IPS-20b (cell line): Measurements from ENCODE around the gene HMGB3.
"Not testable (repeated sequence)": the region's sequence is repeated elsewhere in the genome, so short reads cannot be mapped to it uniquely, and the experiment has no call there.

Experiments
- H3K27ac ChIP-seq: one replicate; pipeline ENCODE4 v1.5.1; 2013; ENCODE audit warnings: low read length
- H3K27me3 ChIP-seq: 2 replicates; pipeline ENCODE4 v1.6.1; 2013; ENCODE audit warnings: mild to moderate bottlenecking, low read length, inconsistent platforms; ENCODE audit not compliant: insufficient read depth
- H3K36me3 ChIP-seq: 2 replicates; pipeline ENCODE4 v1.6.1; 2013; ENCODE audit warnings: low read depth, mild to moderate bottlenecking, inconsistent platforms, low read length, moderate library complexity; ENCODE audit not compliant: insufficient read depth
- H3K4me1 ChIP-seq: 2 replicates; pipeline ENCODE4 v1.6.1; 2013; ENCODE audit warnings: mild to moderate bottlenecking, control low read depth, inconsistent platforms, low read length, moderate library complexity; ENCODE audit not compliant: insufficient read depth
- H3K4me3 ChIP-seq: 2 replicates; pipeline ENCODE4 v1.5.1; 2013; ENCODE audit warnings: mild to moderate bottlenecking, low read length, inconsistent platforms
- H3K9ac ChIP-seq: 2 replicates; pipeline ENCODE4 v1.6.1; 2013; ENCODE audit warnings: low read depth, mild to moderate bottlenecking, inconsistent platforms, low read length, moderate library complexity
- H3K9me3 ChIP-seq: 2 replicates; pipeline ENCODE4 v1.6.1; 2013; ENCODE audit warnings: mild to moderate bottlenecking, low read depth, low read length, inconsistent platforms; ENCODE audit not compliant: insufficient read depth

The HMGB3 gene

GRCh38 chrX:150958177-150958576 lies 25.0 kb upstream of the HMGB3 start:
- Histone ChIP-seq H3K27me3 (no peaks in the 10 kb centered on the region), H3K9me3 (no peaks in the 10 kb centered on the region), H3K36me3 (no peaks in the 10 kb centered on the region), H3K9ac (no peak overlapping the region), H3K4me3 (no peak overlapping the region), H3K27ac (no peak overlapping the region), H3K4me1 (no peaks in the 10 kb centered on the region)

GRCh38 chrX:150959557-150959956 lies 23.6 kb upstream of the HMGB3 start:
- Histone ChIP-seq H3K36me3 (no peaks in the 10 kb centered on the region), H3K9ac (no peak overlapping the region), H3K4me1 (no peaks in the 10 kb centered on the region), H3K4me3 (no peak overlapping the region), H3K9me3 (no peaks in the 10 kb centered on the region), H3K27me3 (no peaks in the 10 kb centered on the region), H3K27ac (no peak overlapping the region)

GRCh38 chrX:150961631-150962030 lies 21.5 kb upstream of the HMGB3 start:
- no peaks in the 10 kb centered on the region for H3K36me3 ChIP-seq
- no peaks in the 10 kb centered on the region for H3K9me3 ChIP-seq
- no peak overlapping the region for H3K9ac ChIP-seq

GRCh38 chrX:150964416-150964815 lies 18.7 kb upstream of the HMGB3 start:
- not testable (repeated sequence) for H3K36me3 ChIP-seq, H3K27me3 ChIP-seq, H3K4me1 ChIP-seq, H3K27ac ChIP-seq, H3K9ac ChIP-seq, H3K4me3 ChIP-seq, H3K9me3 ChIP-seq

More at GRCh38 chrX:150961631-150962030, 21.5 kb upstream of the HMGB3 start:
- Histone ChIP-seq H3K27ac (no peak overlapping the region), H3K4me1 (no peaks in the 10 kb centered on the region), H3K4me3 (no peak overlapping the region), H3K27me3 (no peaks in the 10 kb centered on the region)

- H3K4me1 ChIP-seq: no peaks in the 10 kb centered on the region
- H3K9ac ChIP-seq: no peak overlapping the region
- H3K4me3 ChIP-seq: no peak overlapping the region
- H3K36me3 ChIP-seq: no peaks in the 10 kb centered on the region
- H3K9me3 ChIP-seq: no peaks in the 10 kb centered on the region
- no peaks in the 10 kb centered on the region for H3K27me3 ChIP-seq
- no peak overlapping the region for H3K27ac ChIP-seq
Measured at GRCh38 chrX:150966235-150966634, 16.9 kb upstream of the HMGB3 start.

- no peaks in the 10 kb centered on the region for H3K36me3 ChIP-seq
- no peaks in the 10 kb centered on the region for H3K4me1 ChIP-seq
- H3K4me3 ChIP-seq: no peak overlapping the region
- no peaks in the 10 kb centered on the region for H3K9me3 ChIP-seq
- H3K27me3 ChIP-seq: no peaks in the 10 kb centered on the region
- H3K27ac ChIP-seq: no peak overlapping the region
- no peak overlapping the region for H3K9ac ChIP-seq
Measured at GRCh38 chrX:150966742-150967141, 16.4 kb upstream of the HMGB3 start.

- no peak overlapping the region for H3K4me3 ChIP-seq
- no peaks in the 10 kb centered on the region for H3K27me3 ChIP-seq
- H3K9ac ChIP-seq: no peak overlapping the region
- no peak overlapping the region for H3K27ac ChIP-seq
- H3K9me3 ChIP-seq: no peaks in the 10 kb centered on the region
- H3K36me3 ChIP-seq: no peaks in the 10 kb centered on the region
- no peaks in the 10 kb centered on the region for H3K4me1 ChIP-seq
Measured at GRCh38 chrX:150967786-150968185, 15.3 kb upstream of the HMGB3 start.

GRCh38 chrX:150968862-150969720 lies 14.0 kb upstream of the HMGB3 start:
- H3K4me3 ChIP-seq: no peak overlapping the region
- no peaks in the 10 kb centered on the region for H3K36me3 ChIP-seq
- no peaks in the 10 kb centered on the region for H3K4me1 ChIP-seq
- no peaks in the 10 kb centered on the region for H3K27me3 ChIP-seq
- no peaks in the 10 kb centered on the region for H3K9me3 ChIP-seq
- H3K27ac ChIP-seq: no peak overlapping the region
- 0 out of 2 replicates have a peak overlapping the region, but pooled peaks have one; percentile 27 for H3K9ac ChIP-seq

GRCh38 chrX:150972450-150972849 lies 10.7 kb upstream of the HMGB3 start:
- Histone ChIP-seq H3K27me3 (no peaks in the 10 kb centered on the region), H3K9me3 (no peaks in the 10 kb centered on the region), H3K36me3 (no peaks in the 10 kb centered on the region), H3K9ac (no peak overlapping the region), H3K4me3 (no peak overlapping the region), H3K27ac (no peak overlapping the region), H3K4me1 (no peaks in the 10 kb centered on the region)

GRCh38 chrX:150975655-150976390 lies 7.3 kb upstream of the HMGB3 start:
- H3K4me3 ChIP-seq: no peak overlapping the region
- no peak overlapping the region for H3K27ac ChIP-seq
- no peaks in the 10 kb centered on the region for H3K27me3 ChIP-seq
- H3K9me3 ChIP-seq: no peaks in the 10 kb centered on the region
- no peak overlapping the region for H3K9ac ChIP-seq
- H3K36me3 ChIP-seq: no peaks in the 10 kb centered on the region
- H3K4me1 ChIP-seq: no peaks in the 10 kb centered on the region

- Histone ChIP-seq H3K27me3 (peaks cover 12% of the 10 kb centered on the region), H3K4me3 (no peak overlapping the region), H3K9ac (no peak overlapping the region), H3K9me3 (no peaks in the 10 kb centered on the region), H3K4me1 (peaks cover 5% of the 10 kb centered on the region; the same call in 1 of the 2 replicates), H3K27ac (no peak overlapping the region), H3K36me3 (no peaks in the 10 kb centered on the region)
Measured at GRCh38 chrX:150977411-150978162, 5.5 kb upstream of the HMGB3 start.
